HepG2 (cell line): ENCODE results near the gene CCDC87. TPM values are rescaled to one million over a fixed set of nuclear protein-coding genes. Genes with fewer than 3 reads are reported as not detected.

Source experiments
- ATAD3A ChIP-seq: sonication (generic); formaldehyde crosslinking; IDR thresholded peaks from 2 replicates; pipeline ENCODE4 v1.4.0; 2020; ENCODE audit warnings: missing genetic modification reagents
- CHCHD3 ChIP-seq: sonication (generic); formaldehyde crosslinking; IDR thresholded peaks from 2 replicates; pipeline ENCODE4 v1.8.0; 2022; ENCODE audit warnings: mild to moderate bottlenecking, missing genetic modification reagents, moderate library complexity
- CHD4 ChIP-seq: fragments of 200-600 bp; sonication (generic); IDR thresholded peaks from 2 replicates; pipeline ENCODE4 v1.7.0; 2017; ENCODE audit warnings: mild to moderate bottlenecking, low read length, borderline replicate concordance
- ETV5 ChIP-seq: IDR thresholded peaks from 2 replicates; pipeline ENCODE4 v1.6.1; 2018; ENCODE audit warnings: missing biosample characterization, missing genetic modification reagents, inconsistent platforms, borderline replicate concordance
- FOXC1 ChIP-seq: sonication (generic); formaldehyde crosslinking; IDR thresholded peaks from 2 replicates; pipeline ENCODE4 v1.8.0; 2022; ENCODE audit warnings: mild to moderate bottlenecking, missing genetic modification reagents, borderline replicate concordance
- HIC2 ChIP-seq: sonication (generic); formaldehyde crosslinking; IDR thresholded peaks from 2 replicates; pipeline ENCODE4 v1.9.0; 2022; ENCODE audit warnings: low read depth, missing genetic modification reagents
- KDM2A ChIP-seq: sonication (generic); formaldehyde crosslinking; IDR thresholded peaks from 2 replicates; pipeline ENCODE4 v1.4.0; 2020; ENCODE audit warnings: low read depth, missing genetic modification reagents, borderline replicate concordance
- PAF1 ChIP-seq: IDR thresholded peaks from 2 replicates; pipeline ENCODE4 v1.6.1; 2016; ENCODE audit warnings: missing genetic modification reagents, missing compliant biosample characterization
- POGZ ChIP-seq: sonication (generic); formaldehyde crosslinking; IDR thresholded peaks from 2 replicates; pipeline ENCODE4 v1.4.0; 2020; ENCODE audit warnings: mild to moderate bottlenecking, missing genetic modification reagents
- POLR2A ChIP-seq, 2 experiments: IDR thresholded peaks; 2 replicates each; pipeline ENCODE4 v1.6.1; 2011; ENCODE audit warnings: low read depth in 2 of 2, low read length in 2 of 2, mild to moderate bottlenecking in 1 of 2, moderate library complexity in 1 of 2; ENCODE audit not compliant: insufficient read depth in 1 of 2
- RFXAP ChIP-seq: sonication (generic); formaldehyde crosslinking; IDR thresholded peaks from 2 replicates; pipeline ENCODE4 v1.4.0; 2020; ENCODE audit warnings: missing genetic modification reagents, borderline replicate concordance
- TP53 ChIP-seq: sonication (generic); formaldehyde crosslinking; conservative IDR thresholded peaks from 2 replicates; pipeline ENCODE4 v1.4.0; 2020; ENCODE audit warnings: missing genetic modification reagents
- TRAFD1 ChIP-seq: sonication (generic); formaldehyde crosslinking; IDR thresholded peaks from 2 replicates; pipeline ENCODE4 v1.5.1; 2020; ENCODE audit warnings: missing genetic modification reagents, mild to moderate bottlenecking, borderline replicate concordance
- ZBTB44 ChIP-seq: sonication (generic); formaldehyde crosslinking; IDR thresholded peaks from 2 replicates; pipeline ENCODE4 v1.4.0; 2020; ENCODE audit warnings: missing genetic modification reagents
- ZHX2 ChIP-seq, 2 experiments: sonication (generic) in 1 of 2; formaldehyde crosslinking in 1 of 2; IDR thresholded peaks; 2 replicates each; pipeline versions ENCODE4 v1.6.1 to v1.9.0; 2014 to 2022; ENCODE audit warnings: antibody characterized with exemption in 1 of 2, borderline replicate concordance in 1 of 2, inconsistent platforms in 1 of 2, low read depth in 1 of 2, missing genetic modification reagents in 1 of 2
- ZNF33A ChIP-seq: sonication (generic); formaldehyde crosslinking; IDR thresholded peaks from 2 replicates; pipeline ENCODE4 v1.5.1; 2020; ENCODE audit warnings: missing genetic modification reagents, mild to moderate bottlenecking, moderate library complexity, borderline replicate concordance
- ZNF670 ChIP-seq: sonication (generic); formaldehyde crosslinking; IDR thresholded peaks from 2 replicates; pipeline ENCODE4 v1.8.0; 2022; ENCODE audit warnings: mild to moderate bottlenecking, missing genetic modification reagents, borderline replicate concordance
- polyA plus RNA-seq, 8 experiments: library from polyadenylated mRNA; depleted of rRNA in 3 of 8; stranded (reverse) in 7 of 8; unstranded in 1 of 8; fragments of >200 nt; fragmentation: Illumina TruSeq in 4 of 8; extraction: Trizol in 4 of 8; gene quantifications; 2 replicates each; pipeline versions ENCODE4 v1.2.1 to v1.2.3, GENCODE V29; 2011 to 2016; ENCODE audit warnings: low read depth in 4 of 8, missing spikeins in 1 of 8, mixed read lengths in 1 of 8; ENCODE audit not compliant: insufficient read depth in 1 of 8
- total RNA-seq, 5 experiments: library from RNA; depleted of rRNA; stranded (reverse); fragments of >200 nt; fragmentation: Illumina TruSeq; extraction: Trizol; gene quantifications; 2 replicates each; pipeline ENCODE4 v1.2.3, GENCODE V29; 2016; ENCODE audit warnings: low read depth in 1 of 5

The CCDC87 gene
- total and polyA plus RNA-seq, 2 of the 13 experiments (the other 11 are each of a cell fraction or from before 2014, with no cell fraction given), result 0.05 to 0.42 TPM

GRCh38 chr11:66638177-66639065 is 45.6 kb upstream of the CCDC87 start, which contains the start of gene RBM4 (continued):
- peak; percentile 94 for TF ChIP-seq ZHX2 (IDR thresholded peaks at IDR 0.05; ENCODE audit: low read depth)
- TF ChIP-seq ZHX2 (CRISPR knock-in tag; IDR thresholded peaks at IDR 0.05; ENCODE audit: borderline replicate concordance), result no peak
- TF ChIP-seq ZNF670 (CRISPR knock-in tag), result no peak
- TF ChIP-seq ATAD3A, result no peak
- TF ChIP-seq CHD4, result no peak
- TF ChIP-seq TRAFD1 (CRISPR knock-in tag), result no peak
- peak; percentile 46 for TF ChIP-seq RFXAP (CRISPR knock-in tag)
- TF ChIP-seq CHCHD3 (CRISPR knock-in tag), result 0 out of 2 replicates have a peak, but pooled peaks have one; percentile 32
- TF ChIP-seq POLR2A (IDR thresholded peaks at IDR 0.05; ENCODE audit: insufficient read depth in 1 of 2, low read depth in 2 of 2, low read length in 2 of 2), result peak; percentile 83 to 94
- no peak for TF ChIP-seq ETV5
- TF ChIP-seq FOXC1 (CRISPR knock-in tag), result peak; percentile 30; the same call in 1 of the 2 replicates
- TF ChIP-seq KDM2A (CRISPR knock-in tag), result peak; percentile 100
- TF ChIP-seq ZBTB44 (CRISPR knock-in tag), result no peak
- TF ChIP-seq PAF1 (CRISPR knock-in tag), result peak; percentile 20; the same call in 1 of the 2 replicates
- TF ChIP-seq HIC2, result no peak
- TF ChIP-seq POGZ (CRISPR knock-in tag), result peak; percentile 78; the same call in 1 of the 2 replicates
- TF ChIP-seq ZNF33A (CRISPR knock-in tag), result no peak
- TF ChIP-seq TP53 (CRISPR knock-in tag), result no peak
